DLD1 (cell line): ENCODE measurements around the gene SLC9A3.

ENCODE experiments used
- in situ Hi-C: cut with HindIII; loops from 2 replicates; pipeline ENCODE4 v1.10.0; 2017; ENCODE audit warnings: low sequenced_read_pairs

The SLC9A3 gene

DNA sequence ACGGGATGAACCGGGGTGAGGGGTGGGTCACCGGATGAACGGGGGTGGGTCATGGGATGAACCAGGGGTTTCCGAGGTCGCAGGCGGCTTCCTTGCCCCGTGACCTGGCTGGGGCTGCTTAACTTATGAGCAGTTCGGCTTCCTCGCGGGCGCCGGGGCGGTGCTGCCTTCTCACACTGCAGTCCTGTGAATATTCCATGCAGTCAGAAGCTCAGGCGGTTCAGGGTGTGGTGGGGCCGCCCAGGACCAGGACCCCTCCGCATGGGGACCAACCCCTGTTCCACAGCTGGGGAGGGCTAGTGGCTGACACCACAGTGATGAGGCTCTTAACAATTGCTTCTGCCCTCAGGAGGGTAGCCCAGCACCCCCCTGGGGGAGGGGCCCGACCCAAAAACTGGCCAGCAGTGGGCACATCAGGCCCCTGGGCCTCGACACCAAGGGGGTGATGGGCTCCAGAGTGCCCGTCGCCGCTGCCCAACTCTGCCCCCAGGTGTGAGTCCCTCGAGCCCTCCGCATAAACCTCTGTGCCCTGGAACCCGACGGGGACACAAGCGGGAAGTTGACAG is 30.9 kb upstream of the SLC9A3 start:
- in situ Hi-C loops: no loop called here

DNA sequence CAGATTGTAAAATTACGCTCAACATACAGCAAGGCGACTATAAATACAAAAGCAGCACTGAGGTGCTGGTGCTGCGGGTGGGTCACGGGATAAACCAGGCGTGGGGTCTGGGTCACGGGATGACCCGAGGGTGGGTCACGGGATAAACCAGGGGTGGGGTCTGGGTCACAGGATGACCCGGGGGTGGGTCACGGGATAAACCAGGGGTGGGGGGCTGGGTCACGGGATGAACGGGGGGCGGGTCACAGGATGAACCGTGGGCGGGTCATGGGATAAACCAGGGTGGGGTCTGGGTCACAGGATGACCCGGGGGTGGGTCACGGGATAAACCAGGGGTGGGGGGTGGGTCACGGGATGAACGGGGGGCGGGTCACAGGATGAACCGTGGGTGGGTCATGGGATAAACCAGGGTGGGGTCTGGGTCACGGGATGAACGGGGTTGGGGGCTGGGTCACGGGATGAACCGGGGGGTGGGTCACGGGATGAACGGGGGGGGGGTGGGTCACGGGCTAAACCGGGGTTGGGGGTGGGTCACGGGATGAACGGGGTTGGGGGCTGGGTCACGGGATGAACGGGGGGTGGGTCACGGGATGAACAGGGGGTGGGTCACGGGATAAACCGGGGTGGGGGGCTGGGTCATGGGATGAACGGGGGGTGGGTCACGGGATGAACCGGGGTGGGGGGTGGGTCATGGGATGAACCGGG is 30.2 kb upstream of the SLC9A3 start:
- in situ Hi-C loops: no loop called here

DNA sequence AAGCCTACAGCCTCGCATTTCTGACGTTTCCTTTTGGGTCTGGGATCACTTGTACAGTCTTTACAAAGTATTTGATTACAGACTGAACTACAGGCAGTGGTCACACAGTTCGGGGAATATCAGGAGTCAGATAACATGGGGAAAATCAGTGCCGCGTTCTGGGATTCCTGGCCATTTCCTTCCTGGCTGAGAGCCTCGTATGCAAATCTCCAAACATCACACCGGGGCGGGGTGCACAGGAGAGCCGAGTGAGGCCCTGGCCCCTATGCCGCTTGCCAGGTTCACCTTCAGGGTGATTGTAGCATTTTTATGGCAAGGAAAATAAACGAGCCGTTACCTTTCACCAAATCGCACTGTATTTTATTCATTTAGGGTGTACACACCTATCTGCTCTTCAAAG is 29.6 kb upstream of the SLC9A3 start:
- in situ Hi-C loops: no loop called here

DNA sequence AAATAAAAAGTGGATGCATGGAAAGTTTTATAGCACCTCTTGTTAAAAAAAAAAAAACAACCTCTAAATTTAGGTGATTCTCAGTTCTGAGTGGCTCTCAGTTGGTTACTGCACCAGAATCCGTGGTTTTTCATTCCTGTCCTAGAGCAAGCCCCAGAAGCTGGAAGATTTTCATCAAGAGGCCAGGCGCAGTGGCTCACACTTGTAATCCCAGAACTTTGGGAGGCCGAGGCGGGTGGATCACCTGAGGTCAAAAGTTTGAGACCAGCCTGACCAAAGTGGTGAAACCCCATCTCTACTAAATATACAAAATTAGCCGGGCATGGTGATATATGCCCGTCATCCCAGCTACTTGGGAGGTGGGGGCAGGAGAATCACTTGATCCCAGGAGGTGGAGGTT is 27.2 kb upstream of the SLC9A3 start:
- in situ Hi-C loops: no loop called here

DNA sequence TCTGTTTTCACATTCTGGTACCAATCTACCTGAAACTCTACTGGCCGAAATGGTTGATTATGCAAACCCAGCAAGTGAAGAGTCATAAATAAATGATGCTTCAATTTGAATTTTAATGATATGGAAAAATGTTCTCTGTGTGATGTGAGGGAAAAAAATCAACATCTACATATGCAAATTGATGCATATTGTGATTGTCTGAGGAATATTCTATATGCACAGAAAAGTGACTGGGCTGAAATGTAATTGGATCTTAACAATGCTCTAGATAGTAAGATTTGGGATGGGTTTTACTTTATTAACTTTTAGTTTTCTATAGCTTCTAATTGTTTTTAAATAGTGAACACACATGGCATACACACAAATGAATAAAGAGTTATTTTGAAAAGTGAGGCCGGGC is 25.0 kb upstream of the SLC9A3 start:
- in situ Hi-C loops: no loop called here

DNA sequence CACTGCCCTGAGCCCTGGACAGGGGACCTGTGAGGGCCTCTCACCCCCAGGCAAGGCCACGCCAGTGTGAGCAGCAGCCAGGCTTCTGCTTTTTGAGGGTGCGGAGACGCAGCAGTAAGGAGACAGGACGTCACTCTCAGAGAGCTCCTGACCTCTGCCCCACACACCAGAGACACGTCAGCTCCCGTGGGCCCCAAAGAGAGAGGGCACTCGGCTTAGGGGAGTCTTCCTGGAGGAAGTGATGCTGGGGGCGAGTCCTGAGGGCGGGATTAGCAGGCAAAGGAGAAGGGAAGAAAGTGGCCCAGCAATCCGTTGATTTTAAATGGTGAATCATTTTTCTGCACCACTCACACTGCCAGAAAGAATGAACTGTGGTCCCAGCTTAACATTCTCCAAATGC is 24.0 kb upstream of the SLC9A3 start:
- in situ Hi-C loops: no loop called here

DNA sequence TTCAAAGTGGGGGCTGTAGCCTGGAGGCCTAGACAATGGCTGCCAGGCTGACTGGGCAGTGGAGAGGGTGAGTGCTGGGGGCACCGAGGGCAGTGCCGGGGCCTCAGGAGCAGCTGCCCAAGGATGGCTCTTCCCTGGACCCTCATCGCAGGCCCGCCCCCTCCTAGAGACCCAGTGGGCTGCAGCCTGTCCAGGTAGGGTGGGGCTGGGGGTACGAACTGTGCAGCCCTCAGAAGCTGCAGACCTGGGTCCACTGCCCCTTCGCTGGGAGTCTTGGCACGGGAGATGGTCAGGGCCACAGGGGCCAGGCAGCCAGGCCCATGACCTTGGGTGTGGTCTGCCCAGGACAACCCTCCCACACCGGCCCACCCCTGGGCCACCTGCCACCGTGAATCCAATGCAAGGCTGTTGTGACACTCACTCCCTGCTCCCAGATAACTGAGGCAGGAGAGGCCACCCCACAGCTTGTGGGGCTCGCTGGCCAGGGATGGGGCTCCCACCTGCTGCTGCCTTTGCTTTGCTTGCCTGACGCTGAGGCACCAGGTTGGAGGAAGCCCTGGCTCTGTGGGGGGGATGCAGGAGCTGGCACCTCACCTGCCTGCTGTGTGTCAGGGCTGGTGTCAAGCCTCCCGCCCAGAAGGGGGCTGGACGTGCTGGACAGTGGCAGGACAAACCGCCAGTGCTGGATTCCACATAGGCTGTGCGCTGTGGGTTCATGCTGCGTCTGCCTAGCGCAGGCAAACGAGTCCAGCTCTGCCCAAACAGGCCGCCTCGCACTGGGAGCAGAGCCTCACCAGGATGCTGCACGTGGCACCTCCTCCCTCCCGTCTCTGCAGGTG is 23.1 kb upstream of the SLC9A3 start:
- in situ Hi-C loops: no loop called here

DNA sequence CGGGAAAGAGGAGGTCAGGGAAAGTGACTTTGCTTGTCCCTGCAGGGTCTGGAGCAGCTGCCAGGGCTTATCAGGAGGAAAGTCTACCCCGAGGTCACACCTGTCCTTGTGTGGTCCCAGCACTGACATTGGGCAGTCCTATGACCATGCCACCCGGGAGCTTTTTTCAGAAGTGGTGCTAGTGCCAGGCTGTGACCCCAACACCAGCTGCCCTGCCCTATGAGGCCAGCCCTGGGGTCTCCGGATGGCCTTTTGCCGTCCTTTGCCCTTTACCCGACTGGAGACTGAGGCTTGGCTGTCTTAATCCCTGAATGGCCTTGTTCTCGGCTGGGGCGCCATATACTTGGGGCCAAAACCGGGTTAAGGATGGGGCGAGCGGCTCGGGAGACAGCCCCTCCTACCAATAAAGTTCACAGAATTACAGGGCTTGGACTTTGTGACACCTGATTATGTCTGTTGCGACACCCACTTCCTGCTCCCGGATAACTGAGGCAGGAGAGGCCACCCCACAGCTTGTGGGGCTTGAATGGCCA is 22.2 kb upstream of the SLC9A3 start:
- in situ Hi-C loops: no loop called here

DNA sequence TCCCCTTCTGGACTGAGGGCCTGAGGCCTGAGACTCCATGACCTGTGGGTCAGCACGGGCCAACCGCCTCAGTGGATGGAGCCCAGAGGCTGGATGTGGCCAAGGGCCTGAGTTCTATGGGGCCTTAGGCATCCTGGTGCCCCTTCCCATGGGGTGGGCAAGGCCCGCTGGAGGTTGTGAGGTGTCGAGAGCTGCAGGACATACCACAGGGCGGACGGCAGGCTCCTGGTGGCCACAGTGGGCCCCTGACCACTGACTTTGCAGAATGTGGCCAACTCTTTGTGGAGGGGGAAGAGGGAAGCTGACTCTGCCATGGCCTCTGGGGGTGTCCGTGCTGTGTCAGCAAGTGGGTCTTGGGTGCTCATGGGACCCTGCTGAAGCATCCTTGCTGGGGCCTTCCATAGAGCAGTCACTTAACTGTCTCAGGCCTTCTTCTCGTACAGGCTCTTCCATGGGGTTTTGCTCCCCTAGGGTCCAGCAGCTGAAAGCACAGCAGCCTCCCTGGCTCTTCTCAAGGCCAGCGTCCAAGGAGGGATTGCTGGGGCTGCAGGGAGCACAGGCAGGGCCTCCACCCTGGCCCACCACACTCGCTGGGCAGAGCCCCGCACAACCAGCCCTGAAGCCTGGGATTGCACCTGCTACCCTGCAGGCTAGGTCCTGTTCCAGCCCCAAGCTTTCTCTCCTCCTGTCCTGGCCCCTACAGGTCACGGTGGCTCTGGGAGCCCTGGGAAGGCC is 21.6 kb upstream of the SLC9A3 start:
- in situ Hi-C loops: no loop called here

DNA sequence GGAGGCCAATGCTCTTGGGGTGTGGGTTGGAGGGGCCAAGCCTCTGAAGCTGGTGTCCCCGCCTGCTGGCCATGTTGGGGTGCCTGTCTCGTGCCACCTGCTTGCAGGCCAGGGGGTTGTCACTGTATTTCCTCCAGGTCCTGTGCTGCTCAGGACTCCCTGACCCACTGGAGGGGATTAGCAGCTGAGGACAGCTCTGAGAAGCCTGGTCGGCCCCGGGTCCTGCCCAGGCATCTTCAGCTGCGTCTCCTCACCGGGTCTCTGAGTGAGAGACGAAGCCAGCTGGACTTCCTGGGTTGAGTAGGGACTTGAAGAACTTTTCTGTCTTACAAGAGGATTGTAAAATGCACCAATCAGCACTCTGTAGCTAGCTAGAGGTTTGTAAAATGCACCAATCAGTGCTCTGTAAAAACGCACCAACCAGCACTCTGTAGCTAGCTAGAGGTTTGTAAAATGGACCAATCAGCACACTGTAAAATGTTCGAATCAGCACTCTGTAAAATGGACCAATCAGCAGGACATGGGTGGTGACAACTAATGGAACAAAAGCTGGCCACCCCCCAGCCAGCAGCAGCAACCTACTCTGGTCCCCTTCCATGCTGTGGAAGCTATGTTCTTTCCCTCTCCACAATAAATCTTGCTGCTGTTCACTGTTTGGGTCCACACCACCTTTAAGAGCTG is 20.6 kb upstream of the SLC9A3 start:
- in situ Hi-C loops: no loop called here

DNA sequence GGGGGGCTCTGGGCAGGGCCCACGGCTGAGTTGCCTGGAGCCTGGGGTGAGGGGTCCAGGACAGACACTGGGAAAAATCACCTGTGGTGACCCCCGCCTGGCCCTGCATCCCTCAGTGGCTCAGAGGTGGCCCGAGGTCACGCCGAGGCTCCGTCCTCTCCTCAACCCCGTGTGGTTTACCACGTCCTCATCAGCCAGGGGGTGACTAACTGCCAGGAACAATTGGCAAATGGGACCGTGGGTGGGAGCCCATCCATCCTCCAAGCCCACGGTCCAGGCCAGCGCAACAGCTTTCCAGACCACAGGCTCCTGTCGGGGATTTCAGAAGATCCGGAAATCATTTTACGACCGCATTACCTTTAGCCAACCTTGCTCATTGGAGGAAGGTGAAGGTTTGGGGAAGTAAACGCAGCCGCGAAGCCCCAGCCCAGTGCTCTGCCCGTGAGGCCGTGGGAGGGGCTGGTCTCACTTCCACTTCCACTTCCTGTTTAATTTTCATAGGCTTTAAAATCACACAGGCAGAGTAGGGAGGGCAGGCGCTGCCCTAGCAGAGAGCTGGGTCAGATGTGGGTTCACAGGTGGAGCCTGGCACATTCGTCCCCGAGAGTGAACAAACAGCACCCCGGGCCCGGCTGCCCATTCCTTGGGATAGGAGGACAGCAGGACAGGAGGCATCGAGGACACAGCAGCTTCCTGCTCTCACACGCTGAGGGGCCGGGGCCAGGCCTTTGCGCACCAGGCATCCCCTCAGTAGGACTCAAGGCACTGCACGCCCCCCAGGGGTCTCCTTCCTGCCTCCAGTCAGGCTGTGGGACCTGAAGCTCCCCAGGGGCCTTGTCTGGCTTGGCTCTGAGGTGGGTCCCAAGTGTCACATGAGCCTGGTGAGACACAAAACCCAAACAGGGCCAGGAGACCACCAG is 19.8 kb upstream of the SLC9A3 start:
- in situ Hi-C loops: no loop called here

DNA sequence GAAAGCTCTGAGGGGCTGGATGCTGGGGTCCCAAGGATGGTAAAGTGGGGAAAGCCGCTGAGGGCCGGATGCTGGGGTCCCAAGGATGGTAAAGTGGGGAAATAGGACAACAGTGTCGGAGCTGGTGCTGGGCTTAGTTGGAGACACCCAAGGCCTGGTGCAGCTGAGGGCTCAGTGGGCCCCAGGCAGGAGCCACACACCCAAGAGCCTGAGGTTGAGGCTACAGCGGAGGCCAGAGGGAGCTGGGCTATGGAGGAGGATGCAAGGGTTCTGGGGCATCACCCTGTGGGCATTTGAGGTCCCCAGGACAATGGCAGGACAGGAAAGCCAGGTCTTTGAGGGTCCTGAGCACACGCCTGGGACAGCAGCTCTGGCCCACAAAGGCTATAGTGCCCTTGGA is 19.1 kb upstream of the SLC9A3 start:
- in situ Hi-C loops: no loop called here

DNA sequence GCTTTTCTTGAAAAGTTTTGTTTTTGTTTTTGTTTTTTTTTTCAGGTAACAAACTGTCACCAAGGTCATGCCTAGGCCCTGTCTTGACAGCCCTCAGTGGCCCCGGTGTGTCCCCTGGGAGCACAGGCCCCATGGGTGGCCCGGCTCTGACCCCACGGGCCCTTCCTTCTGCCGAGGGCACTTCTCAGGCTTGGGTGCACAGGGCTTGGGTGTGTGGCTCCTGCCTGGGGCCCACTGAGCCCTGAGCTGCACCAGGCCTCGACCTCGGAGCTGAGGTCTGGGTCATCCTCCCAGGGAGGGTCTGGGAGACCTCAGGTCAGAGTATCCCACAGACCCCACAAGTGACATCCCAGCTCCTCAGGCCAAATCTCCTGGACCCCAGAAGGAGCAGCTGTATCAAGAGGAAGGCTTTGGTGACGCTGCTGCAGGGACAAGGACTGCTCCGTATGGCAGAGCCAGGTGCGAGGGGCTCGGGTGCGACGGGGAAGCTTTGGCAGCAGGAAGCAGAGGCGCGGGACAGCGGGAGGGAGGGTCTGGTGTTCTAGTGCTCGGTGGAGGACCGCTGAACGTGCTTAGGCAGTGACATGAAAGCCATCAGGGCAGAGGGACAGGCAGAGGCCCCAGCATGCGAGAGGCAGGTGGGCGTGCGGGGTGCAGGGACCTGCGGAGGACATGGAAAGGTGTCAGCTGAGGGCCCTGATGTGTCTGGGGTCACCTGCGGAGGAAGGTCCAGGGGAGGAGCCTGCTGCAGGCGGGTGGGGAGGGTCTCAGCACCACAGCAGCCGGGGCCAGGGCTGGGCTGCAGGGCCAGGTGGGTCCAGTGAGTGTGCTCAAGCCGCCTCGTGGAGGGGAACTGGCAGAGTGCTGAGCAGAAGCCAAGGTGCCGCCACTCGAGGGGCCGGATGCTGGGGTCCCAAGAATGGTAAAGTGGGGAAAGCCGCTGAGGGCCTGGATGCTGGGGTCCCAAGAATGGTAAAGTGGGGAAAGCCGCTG is 18.4 kb upstream of the SLC9A3 start:
- in situ Hi-C loops: no loop called here

DNA sequence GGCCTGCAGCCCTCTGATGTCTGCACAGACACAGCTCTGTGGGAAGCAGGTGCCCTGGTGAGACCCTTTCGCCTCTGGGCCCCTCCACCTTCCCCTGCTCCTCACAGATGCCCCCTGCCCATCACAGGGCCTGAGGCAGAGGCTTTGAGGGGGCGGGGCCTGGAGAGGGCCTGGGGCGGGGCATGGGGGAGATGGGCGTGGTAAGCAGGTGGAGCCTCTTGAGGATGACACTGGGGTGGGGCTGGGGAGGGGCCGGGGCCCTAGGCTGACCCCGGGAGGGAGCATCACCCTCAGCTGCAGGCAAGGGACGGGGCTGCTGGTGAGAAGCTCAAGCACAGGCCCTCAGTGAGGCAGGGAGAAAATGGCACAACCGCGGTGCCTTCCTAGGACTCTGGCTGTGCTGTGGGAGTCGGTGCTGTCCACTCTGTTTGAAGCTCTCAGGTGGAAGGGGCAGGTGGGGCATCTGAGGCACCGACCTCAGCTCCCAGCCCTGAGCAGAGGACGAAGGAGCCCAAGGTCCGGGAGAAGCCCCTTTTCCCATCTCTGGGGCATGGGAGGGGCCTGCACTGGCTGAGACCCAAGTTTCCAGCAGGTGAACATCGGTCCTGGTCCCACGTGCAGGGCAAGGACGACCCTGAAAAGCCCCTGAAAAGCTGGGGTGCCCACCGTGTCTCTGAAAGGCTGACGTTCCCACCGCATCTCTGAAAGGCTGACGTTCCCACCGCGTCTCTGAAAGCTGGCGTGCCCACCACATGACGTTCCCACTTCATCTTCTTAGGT is 17.5 kb upstream of the SLC9A3 start:
- in situ Hi-C loops: no loop called here

DNA sequence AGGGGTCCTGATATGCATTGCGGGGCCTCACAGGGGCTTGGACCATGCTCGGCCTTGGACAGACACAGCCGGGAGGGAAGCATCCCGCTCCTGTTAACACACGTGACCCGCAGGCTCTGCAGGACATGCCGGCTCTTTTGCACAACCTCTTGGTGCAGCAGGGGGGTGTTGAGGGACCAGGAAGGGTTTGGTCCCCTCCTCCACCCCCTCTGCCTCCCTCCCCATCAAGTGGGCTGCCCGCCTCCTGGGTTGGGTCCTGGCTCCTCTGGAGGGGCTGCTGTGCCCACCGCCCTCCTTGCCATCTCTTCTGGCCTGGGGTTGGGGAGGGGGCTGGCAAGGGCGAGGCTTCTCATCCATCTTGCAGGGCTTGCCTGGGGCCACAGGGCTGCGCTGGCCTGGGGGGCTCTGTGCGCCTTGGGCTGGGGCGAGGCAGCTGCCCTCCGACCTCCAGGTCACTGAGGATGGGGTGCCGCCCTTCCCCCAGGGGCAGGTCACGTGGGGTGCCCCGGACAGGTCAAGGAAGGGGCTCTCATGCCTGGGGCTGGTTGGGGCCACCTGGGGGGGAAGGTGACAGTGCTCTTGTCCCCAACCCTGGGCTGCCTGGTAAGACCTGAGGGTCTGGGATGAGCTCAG is 16.8 kb upstream of the SLC9A3 start:
- in situ Hi-C loops: no loop called here

DNA sequence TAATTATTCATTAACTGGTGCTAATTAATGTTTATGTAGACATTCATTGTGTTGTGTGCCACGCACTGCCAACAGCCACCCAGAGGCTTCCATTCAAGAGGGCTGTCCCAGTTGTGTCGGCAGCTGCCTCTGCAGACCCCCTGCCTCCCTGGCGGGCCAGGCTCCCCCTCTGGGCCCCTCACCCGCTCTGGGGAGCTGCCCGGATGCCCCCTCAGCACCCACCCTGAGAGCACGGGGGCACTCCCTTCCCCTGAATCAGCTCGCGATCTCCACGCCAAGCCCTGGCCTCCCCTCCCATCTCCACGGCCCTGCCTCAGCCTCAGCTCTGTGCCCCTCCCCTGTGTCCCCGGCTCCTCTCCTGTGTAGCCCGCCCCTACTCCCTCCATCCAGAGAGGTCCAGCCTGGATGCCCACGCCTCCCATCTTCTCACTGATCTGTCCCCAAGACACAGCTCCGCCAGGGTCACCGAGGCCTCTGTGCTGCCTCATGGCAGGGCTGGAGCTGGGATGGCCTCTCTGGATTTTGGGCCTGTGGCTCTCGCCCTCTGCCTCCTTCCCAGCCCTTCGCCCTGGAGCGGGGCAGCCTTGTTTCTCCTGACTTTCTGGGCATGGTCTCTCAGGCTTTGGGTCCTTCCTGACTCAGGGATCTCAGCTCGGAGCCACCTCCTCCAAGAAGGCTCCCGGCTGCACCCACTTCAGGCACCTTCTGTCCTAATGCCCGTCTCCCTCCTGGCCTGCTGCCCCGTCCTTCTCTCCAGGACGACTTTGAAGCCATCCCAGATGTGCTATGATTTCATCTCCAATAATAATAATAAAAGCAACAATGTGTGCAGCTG is 16.0 kb upstream of the SLC9A3 start:
- in situ Hi-C loops: no loop called here
